ENCODE results near the gene RTEL1.

GRCh38 chr20:63702036-63702665, 44.0 kb downstream of the RTEL1 start:
- TF ChIP-seq CTCF (IDR thresholded peaks at IDR 0.05; ENCODE audit: low read length) (no peak), EZH2 (IDR thresholded peaks at IDR 0.05; ENCODE audit: borderline replicate concordance, low read length) (no peak)
